Brain microvascular endothelial cell (primary cell): Measurements from ENCODE around the gene ABLIM2.

Source experiments
- DNase-seq: peaks from one replicate; pipeline ENCODE4 v3.0.0-alpha.2; 2020
- H3K27ac ChIP-seq: fragments of 250-450 bp; sonication (Bioruptor Pico); 2 replicates; pipeline ENCODE4 v1.5.1; 2020; ENCODE audit warnings: mild to moderate bottlenecking, moderate library complexity
- H3K27me3 ChIP-seq: fragments of 250-450 bp; sonication (Bioruptor Pico); replicated peaks from 2 replicates; pipeline ENCODE4 v1.5.1; 2020; ENCODE audit warnings: mild to moderate bottlenecking
- H3K36me3 ChIP-seq: fragments of 250-450 bp; sonication (Bioruptor Pico); replicated peaks from 2 replicates; pipeline ENCODE4 v1.5.1; 2020; ENCODE audit warnings: mild to moderate bottlenecking
- H3K4me3 ChIP-seq: 2 replicates; pipeline ENCODE4 v1.5.1; 2011; ENCODE audit warnings: low read depth, mild to moderate bottlenecking, control low read depth, low read length, moderate library complexity
- CTCF ChIP-seq: IDR thresholded peaks from 2 replicates; pipeline ENCODE4 v1.5.1; 2011; ENCODE audit warnings: low read depth, mild to moderate bottlenecking, moderate library complexity, low read length, control low read depth, inconsistent platforms; ENCODE audit errors: missing control alignments
- in situ Hi-C: cut with HindIII; loops from 2 replicates; pipeline ENCODE4 v1.10.0; 2017; ENCODE audit warnings: low sequenced_read_pairs, low pct_ligation_motif_present

The ABLIM2 gene

GRCh38 chr4:8152090-8152864 is 6.3 kb downstream of the ABLIM2 start:
- no peak overlapping the region for H3K4me3 ChIP-seq
- in situ Hi-C loops, result no loop called here
- H3K27me3 ChIP-seq, result peaks cover 10% of the 10 kb centered on the region
- TF ChIP-seq CTCF, result no peak
- H3K36me3 ChIP-seq, result no peaks in the 10 kb centered on the region
- DNase-seq, result no peak
- H3K27ac ChIP-seq, result no peak overlapping the region

GRCh38 chr4:8151165-8151650 is 7.4 kb downstream of the ABLIM2 start:
- Histone ChIP-seq H3K4me3 (no peak overlapping the region), H3K27ac (no peak overlapping the region), H3K36me3 (no peaks in the 10 kb centered on the region), H3K27me3 (peaks cover 5% of the 10 kb centered on the region)
- no peak for DNase-seq
- in situ Hi-C loops, result no loop called here
- TF ChIP-seq CTCF, result no peak

DNA sequence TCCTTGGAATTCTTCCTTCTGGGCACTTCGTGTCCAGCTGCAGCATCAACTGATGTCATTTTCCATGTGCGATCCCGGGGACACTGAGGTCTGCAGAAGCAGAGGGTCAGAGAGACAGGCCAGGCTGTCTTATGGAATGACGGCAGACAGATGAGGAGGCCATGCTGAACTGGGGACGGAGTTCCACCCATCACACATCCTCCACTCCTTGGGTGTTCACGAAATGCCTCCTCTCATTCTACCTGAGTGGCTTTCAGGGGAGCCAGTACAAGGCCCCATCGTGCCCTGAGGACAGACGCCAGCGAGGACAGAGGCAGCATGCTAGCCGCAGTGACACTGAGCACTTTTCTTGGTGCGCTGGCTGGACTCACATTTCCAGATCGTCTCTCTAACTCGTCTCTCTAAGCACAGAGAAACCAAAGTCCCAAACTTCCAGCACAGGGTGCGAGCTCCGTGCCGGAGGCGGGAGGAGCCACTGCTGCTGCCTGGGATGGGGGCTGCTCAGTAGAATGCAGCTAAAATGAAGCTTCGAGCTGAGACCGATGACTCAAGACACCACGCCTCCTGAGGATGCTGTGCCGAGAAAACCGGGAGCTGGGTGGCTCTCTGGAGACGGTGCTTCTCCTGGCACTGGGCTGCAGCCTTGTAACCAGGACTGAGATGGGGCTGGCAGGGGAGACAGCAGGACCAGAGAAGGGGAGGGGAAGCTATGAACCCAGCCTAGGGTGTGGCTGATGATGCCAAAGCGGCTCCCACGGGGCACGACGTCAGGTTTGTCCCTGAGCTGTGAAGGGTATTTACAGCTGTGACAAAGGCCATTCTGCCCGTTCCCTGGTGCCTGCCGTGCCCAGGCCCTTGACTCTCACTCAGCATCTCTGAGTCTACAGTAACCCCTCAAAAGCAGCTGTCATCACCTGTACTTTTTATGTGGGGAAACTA is 8.2 kb downstream of the ABLIM2 start:
- no peak for TF ChIP-seq CTCF
- H3K4me3 ChIP-seq, result no peak overlapping the region
- in situ Hi-C loops, result no loop called here
- no peaks in the 10 kb centered on the region for H3K36me3 ChIP-seq
- no peak for DNase-seq
- H3K27me3 ChIP-seq, result peaks cover 12% of the 10 kb centered on the region
- no peak overlapping the region for H3K27ac ChIP-seq

DNA sequence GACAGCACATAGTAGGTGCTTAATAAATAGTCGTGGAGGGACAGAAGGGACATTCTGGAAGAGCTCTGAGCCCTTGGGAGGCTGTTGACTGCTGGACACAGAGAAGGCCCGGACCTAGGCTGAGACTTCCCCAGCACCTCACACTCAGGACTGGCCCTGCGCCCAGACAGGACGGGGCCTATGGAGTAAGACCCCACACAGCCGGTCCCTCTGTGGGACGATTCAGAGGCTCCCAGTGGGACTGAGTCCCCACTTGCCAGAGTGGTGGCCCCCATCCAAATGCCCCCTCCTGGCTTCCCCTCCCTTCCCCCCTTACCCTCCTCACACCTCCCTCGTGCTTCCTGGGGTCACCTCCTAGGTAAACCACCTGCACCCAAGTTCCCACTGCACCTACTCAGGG is 8.9 kb downstream of the ABLIM2 start:
- no peak overlapping the region for H3K27ac ChIP-seq
- no peak overlapping the region for H3K4me3 ChIP-seq
- H3K27me3 ChIP-seq, result peaks cover 17% of the 10 kb centered on the region
- no peaks in the 10 kb centered on the region for H3K36me3 ChIP-seq
- in situ Hi-C loops, result no loop called here
- DNase-seq, result no peak
- no peak for TF ChIP-seq CTCF

DNA sequence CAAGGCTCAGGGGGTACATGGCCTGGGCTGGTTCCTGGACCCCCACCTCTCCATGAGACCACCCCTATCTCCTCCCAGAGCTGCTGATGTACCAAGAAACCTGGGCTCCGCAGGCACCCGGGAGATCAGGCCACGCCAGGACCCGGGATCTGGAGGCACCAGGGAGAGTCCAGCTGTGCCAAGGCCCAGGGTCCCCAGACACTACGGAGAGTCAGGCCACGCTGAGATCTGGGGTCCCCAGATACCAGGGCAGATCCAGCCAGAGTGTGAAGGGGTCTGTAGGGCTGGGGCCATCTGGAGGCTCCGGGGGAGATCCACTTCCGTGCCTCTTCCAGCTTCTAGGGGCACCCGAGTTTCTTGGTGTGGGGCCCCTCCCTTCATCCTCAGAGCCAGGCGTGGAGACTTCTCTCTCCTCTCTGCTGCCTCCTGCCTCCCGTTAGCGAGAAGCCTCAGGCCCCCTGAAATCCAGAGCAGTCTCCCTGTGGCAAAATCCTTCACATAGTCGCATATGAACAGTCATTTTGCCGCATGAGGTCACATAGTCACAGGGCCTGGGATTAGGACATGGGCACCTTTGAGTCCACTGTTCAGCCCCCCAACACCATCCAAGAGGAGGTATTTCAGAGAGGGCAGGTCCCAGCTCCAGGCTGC is 9.7 kb downstream of the ABLIM2 start:
- TF ChIP-seq CTCF, result no peak
- Histone ChIP-seq H3K36me3 (no peaks in the 10 kb centered on the region), H3K4me3 (no peak overlapping the region), H3K27ac (no peak overlapping the region), H3K27me3 (peaks cover 25% of the 10 kb centered on the region)
- DNase-seq, result no peak
- in situ Hi-C loops, result no loop called here
